HepG2 (cell line): ENCODE data around the gene FOLR2. TPM values are rescaled to one million over a fixed set of nuclear protein-coding genes. Genes with fewer than 3 reads are reported as not detected.

Experiments used
- ATAC-seq: fragments of 200-7000 bp; cut with Tn5 transposase; 3 replicates; pipeline ENCODE4 v1.9.1; 2020; ENCODE audit warnings: mild to moderate bottlenecking, moderate library complexity
- BruUV-seq: library from RNA; stranded (reverse); fragments of 400-500 nt; replicated peaks from 2 replicates; lab custom pipeline; 2021; lab: Mats Ljungman, UMichigan
- CTCF ChIA-PET: fragments of 300-600 bp; formaldehyde crosslinking; extraction: SDS; loops from one replicate; lab custom pipeline; 2021; ENCODE audit warnings: low total read pairs, inconsistent platforms, low intra/inter-chr PET ratio; lab: Yijun Ruan, JAX
- POLR2A ChIA-PET: fragments of 350-600 bp; sonication (Branson Sonifier 250); formaldehyde crosslinking; loops from one replicate; lab custom pipeline; 2020; ENCODE audit warnings: antibody characterized with exemption, inconsistent platforms; lab: Yijun Ruan, JAX
- DNase-seq: peaks from one replicate; pipeline ENCODE4 v3.0.0-alpha.2; 2015; ENCODE audit warnings: low spot score
- FAIRE-seq: peaks from 3 replicates; lab custom pipeline; 2011; peaks lifted over from hg19 to GRCh38; lab: Jason Lieb, UNC
- H2AFZ ChIP-seq: one replicate; pipeline ENCODE4 v1.6.1; 2011; ENCODE audit warnings: low read length, inconsistent platforms
- H3K27ac ChIP-seq: fragments of 300-600 bp; 3 replicates; pipeline ENCODE4 v1.8.0; 2011; ENCODE audit warnings: mixed run types, mild to moderate bottlenecking, mixed read lengths, low read length, inconsistent platforms; ENCODE audit not compliant: insufficient read depth; ENCODE audit errors: extremely low read length
- H3K27me3 ChIP-seq, 2 experiments: fragments of 200-600 bp in 1 of 2; 2 replicates in 1 of 2; 3 replicates in 1 of 2; pipeline versions ENCODE4 v1.6.0 to v1.8.0; 2011; ENCODE audit warnings: low read length in 2 of 2, mild to moderate bottlenecking in 2 of 2, moderate library complexity in 2 of 2, inconsistent platforms in 1 of 2; ENCODE audit not compliant: insufficient read depth in 2 of 2, control insufficient read depth in 1 of 2
- H3K36me3 ChIP-seq, 2 experiments: fragments of 200-600 bp in 1 of 2; replicated peaks in 1 of 2; 2 replicates in 1 of 2; 3 replicates in 1 of 2; pipeline versions ENCODE4 v1.5.1 to v1.8.0; 2011; ENCODE audit warnings: low read length in 2 of 2, inconsistent platforms in 1 of 2; ENCODE audit not compliant: insufficient read depth in 2 of 2, control insufficient read depth in 1 of 2
- H3K4me1 ChIP-seq: 2 replicates; pipeline ENCODE4 v1.5.1; 2012; ENCODE audit warnings: low read length, inconsistent platforms; ENCODE audit not compliant: insufficient read depth
- H3K4me2 ChIP-seq: 2 replicates; pipeline ENCODE4 v1.6.0; 2011; ENCODE audit warnings: low read depth, low read length, inconsistent platforms
- H3K4me3 ChIP-seq, 3 experiments: fragments of 200-600 bp in 1 of 3; sonication (generic), shearing (Covaris generic) in 1 of 3; replicated peaks in 1 of 3; 2 replicates each; pipeline ENCODE4 v1.5.1; 2011 to 2016; ENCODE audit warnings: low read length in 3 of 3, inconsistent platforms in 2 of 3, low read depth in 2 of 3, mild to moderate bottlenecking in 2 of 3, control low read depth in 1 of 3, mixed read lengths in 1 of 3; ENCODE audit not compliant: insufficient read depth in 1 of 3
- H3K79me2 ChIP-seq: one replicate; pipeline ENCODE4 v1.6.1; 2011; ENCODE audit warnings: low read length, inconsistent platforms; ENCODE audit not compliant: insufficient read depth
- H3K9ac ChIP-seq: 2 replicates; pipeline ENCODE4 v1.6.0; 2011; ENCODE audit warnings: mild to moderate bottlenecking, low read depth, low read length, inconsistent platforms; ENCODE audit not compliant: insufficient read depth
- H3K9me3 ChIP-seq: 2 replicates; pipeline ENCODE4 v1.5.1; 2012; ENCODE audit warnings: mild to moderate bottlenecking, low read length
- H4K20me1 ChIP-seq: 2 replicates; pipeline ENCODE4 v1.6.0; 2011; ENCODE audit warnings: inconsistent platforms, mild to moderate bottlenecking, low read length, moderate library complexity; ENCODE audit not compliant: insufficient read depth
- CHD4 ChIP-seq: fragments of 200-600 bp; sonication (generic); IDR thresholded peaks from 2 replicates; pipeline ENCODE4 v1.7.0; 2017; ENCODE audit warnings: mild to moderate bottlenecking, low read length, borderline replicate concordance
- NR2C2 ChIP-seq: sonication (generic); formaldehyde crosslinking; IDR thresholded peaks from 2 replicates; pipeline ENCODE4 v1.4.0; 2020; ENCODE audit warnings: missing genetic modification reagents, mild to moderate bottlenecking, moderate library complexity, borderline replicate concordance
- RBAK ChIP-seq: sonication (generic); formaldehyde crosslinking; IDR thresholded peaks from 2 replicates; pipeline ENCODE4 v1.5.1; 2020; ENCODE audit warnings: mild to moderate bottlenecking, missing genetic modification reagents
- SOX13 ChIP-seq, 3 experiments: fragments of 450-650 bp in 1 of 3; sonication (generic) in 1 of 3; formaldehyde crosslinking in 1 of 3; IDR thresholded peaks in 2 of 3; conservative IDR thresholded peaks in 1 of 3; 2 replicates each; pipeline versions ENCODE4 v1.5.0 to v1.6.1; 2016 to 2020; ENCODE audit warnings: antibody characterized with exemption in 1 of 3, mild to moderate bottlenecking in 1 of 3, missing compliant biosample characterization in 1 of 3, missing genetic modification reagents in 1 of 3, moderate library complexity in 1 of 3
- ZC3H13 ChIP-seq: sonication (generic); formaldehyde crosslinking; IDR thresholded peaks from 2 replicates; pipeline ENCODE4 v1.8.1; 2023; ENCODE audit warnings: mild to moderate bottlenecking, missing genetic modification reagents, moderate library complexity
- ZFP1 ChIP-seq: IDR thresholded peaks from 2 replicates; pipeline ENCODE4 v1.6.1; 2016
- ZFP36L2 ChIP-seq: sonication (generic); formaldehyde crosslinking; IDR thresholded peaks from 2 replicates; pipeline ENCODE4 v1.4.0; 2020; ENCODE audit warnings: missing genetic modification reagents
- ZNF263 ChIP-seq: sonication (generic); formaldehyde crosslinking; IDR thresholded peaks from 2 replicates; pipeline ENCODE4 v1.4.0; 2020; ENCODE audit warnings: missing genetic modification reagents
- ZNF337 ChIP-seq: sonication (generic); formaldehyde crosslinking; IDR thresholded peaks from 2 replicates; pipeline ENCODE4 v1.5.1; 2020; ENCODE audit warnings: missing genetic modification reagents, low read depth, mild to moderate bottlenecking, borderline replicate concordance
- ZNF709 ChIP-seq: sonication (generic); formaldehyde crosslinking; IDR thresholded peaks from 2 replicates; pipeline ENCODE4 v1.5.0; 2020; ENCODE audit warnings: mild to moderate bottlenecking, missing genetic modification reagents
- ZSCAN22 ChIP-seq: sonication (generic); formaldehyde crosslinking; IDR thresholded peaks from 2 replicates; pipeline ENCODE4 v1.4.0; 2020; ENCODE audit warnings: mild to moderate bottlenecking, missing genetic modification reagents
- WGBS: methylation state at CpG from one replicate; pipeline ENCODE4 v1.1.6; 2017; ENCODE audit warnings: low lambda C conversion rate; 5-methylcytosine and 5-hydroxymethylcytosine counted together
- in situ Hi-C: cut with HindIII; loops from 2 replicates; pipeline ENCODE4 v1.10.0; 2017; ENCODE audit warnings: low pct_unique_long_range_greater_than_20kb; ENCODE audit not compliant: extremely low pct_ligation_motif_present
- intact Hi-C: fragments of 100-400 bp; cut with micrococcal nuclease; formaldehyde crosslinking; loops from one replicate; pipeline ENCODE4 v1.10.0; 2022; ENCODE audit not compliant: unreplicated experiment
- polyA plus RNA-seq, 8 experiments: library from polyadenylated mRNA; depleted of rRNA in 3 of 8; stranded (reverse) in 7 of 8; unstranded in 1 of 8; fragments of >200 nt; fragmentation: Illumina TruSeq in 4 of 8; extraction: Trizol in 4 of 8; gene quantifications; 2 replicates each; pipeline versions ENCODE4 v1.2.1 to v1.2.3, GENCODE V29; 2011 to 2016; ENCODE audit warnings: low read depth in 4 of 8, missing spikeins in 1 of 8, mixed read lengths in 1 of 8; ENCODE audit not compliant: insufficient read depth in 1 of 8
- total RNA-seq, 5 experiments: library from RNA; depleted of rRNA; stranded (reverse); fragments of >200 nt; fragmentation: Illumina TruSeq; extraction: Trizol; gene quantifications; 2 replicates each; pipeline ENCODE4 v1.2.3, GENCODE V29; 2016; ENCODE audit warnings: low read depth in 1 of 5
- TF ChIP-seq, protein P1 (sequence below): sonication (generic); formaldehyde crosslinking; IDR thresholded peaks from 2 replicates; pipeline ENCODE4 v1.4.0; 2020; ENCODE audit warnings: mild to moderate bottlenecking, missing genetic modification reagents, borderline replicate concordance
- TF ChIP-seq, protein P2 (sequence below): IDR thresholded peaks from 2 replicates; pipeline ENCODE4 v1.6.1; 2016; ENCODE audit warnings: low read depth, control low read depth
- TF ChIP-seq, protein P3 (sequence below): sonication (generic); formaldehyde crosslinking; IDR thresholded peaks from 2 replicates; pipeline ENCODE4 v1.5.1; 2020; ENCODE audit warnings: mild to moderate bottlenecking, moderate library complexity, missing genetic modification reagents

The FOLR2 gene
- total and polyA plus RNA-seq, 2 of the 13 experiments (the other 11 are each of a cell fraction or from before 2014, with no cell fraction given), result 0.09 TPM; not detected in 1

DNA sequence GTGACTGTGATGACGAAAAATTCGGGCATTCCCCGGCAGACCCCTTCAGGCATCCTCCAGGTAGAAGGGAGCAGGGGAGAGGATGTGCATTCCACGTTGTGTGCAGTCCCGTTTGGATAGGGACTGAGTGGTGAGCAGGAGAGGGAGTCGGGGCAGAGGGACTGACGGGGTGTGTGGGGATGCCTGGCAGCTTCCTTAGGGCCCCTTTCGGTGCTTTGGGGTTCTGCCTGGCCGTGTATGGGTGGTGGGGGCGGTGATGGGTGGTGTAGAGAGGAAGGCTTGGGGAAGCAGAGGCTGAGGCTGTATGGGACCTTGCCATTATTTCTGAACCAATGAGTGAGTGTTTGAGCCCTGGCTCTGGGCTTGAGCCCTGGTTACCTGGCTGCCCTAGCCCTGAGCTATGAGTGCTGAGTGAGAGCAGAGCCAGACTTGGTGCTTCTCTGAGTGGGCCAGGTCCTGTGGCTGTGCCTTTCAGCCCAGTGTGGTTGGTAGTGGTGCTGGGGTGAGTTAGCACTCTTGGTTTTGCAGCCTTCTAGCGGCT lies 8.9 kb downstream of the FOLR2 start (continued):
- no peak for TF ChIP-seq CHD4

DNA sequence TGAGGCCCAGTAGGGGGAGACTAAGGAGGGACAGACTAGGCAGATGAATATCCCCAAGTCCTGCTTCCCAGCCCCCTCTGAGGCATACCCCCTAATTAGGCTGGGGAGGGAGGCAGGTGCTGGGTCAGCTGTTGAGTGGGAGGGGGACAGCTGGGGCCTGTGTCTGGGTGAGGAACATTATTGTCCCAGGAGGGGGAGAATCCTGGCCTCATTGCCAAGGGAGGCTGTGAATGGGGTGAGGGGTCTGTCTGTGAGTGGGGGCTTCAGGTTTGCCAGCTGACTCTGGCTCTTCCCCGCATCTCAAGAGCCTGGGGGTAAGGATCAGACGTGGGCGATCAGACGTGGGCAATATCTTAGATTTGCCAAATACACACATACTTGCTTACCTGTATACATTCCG lies 10.1 kb downstream of the FOLR2 start:
- FAIRE-seq (no peak), DNase-seq (no peak), ATAC-seq (no peak)
- Histone ChIP-seq H3K4me3 (no peak overlapping the region), H3K9ac (no peak overlapping the region), H4K20me1 (no peaks in the 10 kb centered on the region), H3K27ac (no peak overlapping the region), H2AFZ (no peak overlapping the region), H3K27me3 (no peaks in the 10 kb centered on the region; a peak in 1 of 5 replicates), H3K4me2 (no peak overlapping the region), H3K9me3 (no peaks in the 10 kb centered on the region), H3K4me1 (peaks cover 29% of the 10 kb centered on the region), H3K79me2 (peaks cover 7% of the 10 kb centered on the region), H3K36me3 (peaks cover 7 to 25% of the 10 kb centered on the region in 2 experiments; a peak in 4 of 5 replicates)
- WGBS, result 100% methylated on average over 5 of the region's 5 CpGs
- ChIA-PET CTCF (no interaction called here), POLR2A (interaction anchor here (1.1 kb wide), 1 partner anchor 10 kb away, joined by 4 read pairs; no protein-coding TSS in a partner anchor)
- intact Hi-C loops (no loop called here), in situ Hi-C loops (no loop called here)
- BruUV-seq, result no TSS peak
- TF ChIP-seq, protein P1, sequence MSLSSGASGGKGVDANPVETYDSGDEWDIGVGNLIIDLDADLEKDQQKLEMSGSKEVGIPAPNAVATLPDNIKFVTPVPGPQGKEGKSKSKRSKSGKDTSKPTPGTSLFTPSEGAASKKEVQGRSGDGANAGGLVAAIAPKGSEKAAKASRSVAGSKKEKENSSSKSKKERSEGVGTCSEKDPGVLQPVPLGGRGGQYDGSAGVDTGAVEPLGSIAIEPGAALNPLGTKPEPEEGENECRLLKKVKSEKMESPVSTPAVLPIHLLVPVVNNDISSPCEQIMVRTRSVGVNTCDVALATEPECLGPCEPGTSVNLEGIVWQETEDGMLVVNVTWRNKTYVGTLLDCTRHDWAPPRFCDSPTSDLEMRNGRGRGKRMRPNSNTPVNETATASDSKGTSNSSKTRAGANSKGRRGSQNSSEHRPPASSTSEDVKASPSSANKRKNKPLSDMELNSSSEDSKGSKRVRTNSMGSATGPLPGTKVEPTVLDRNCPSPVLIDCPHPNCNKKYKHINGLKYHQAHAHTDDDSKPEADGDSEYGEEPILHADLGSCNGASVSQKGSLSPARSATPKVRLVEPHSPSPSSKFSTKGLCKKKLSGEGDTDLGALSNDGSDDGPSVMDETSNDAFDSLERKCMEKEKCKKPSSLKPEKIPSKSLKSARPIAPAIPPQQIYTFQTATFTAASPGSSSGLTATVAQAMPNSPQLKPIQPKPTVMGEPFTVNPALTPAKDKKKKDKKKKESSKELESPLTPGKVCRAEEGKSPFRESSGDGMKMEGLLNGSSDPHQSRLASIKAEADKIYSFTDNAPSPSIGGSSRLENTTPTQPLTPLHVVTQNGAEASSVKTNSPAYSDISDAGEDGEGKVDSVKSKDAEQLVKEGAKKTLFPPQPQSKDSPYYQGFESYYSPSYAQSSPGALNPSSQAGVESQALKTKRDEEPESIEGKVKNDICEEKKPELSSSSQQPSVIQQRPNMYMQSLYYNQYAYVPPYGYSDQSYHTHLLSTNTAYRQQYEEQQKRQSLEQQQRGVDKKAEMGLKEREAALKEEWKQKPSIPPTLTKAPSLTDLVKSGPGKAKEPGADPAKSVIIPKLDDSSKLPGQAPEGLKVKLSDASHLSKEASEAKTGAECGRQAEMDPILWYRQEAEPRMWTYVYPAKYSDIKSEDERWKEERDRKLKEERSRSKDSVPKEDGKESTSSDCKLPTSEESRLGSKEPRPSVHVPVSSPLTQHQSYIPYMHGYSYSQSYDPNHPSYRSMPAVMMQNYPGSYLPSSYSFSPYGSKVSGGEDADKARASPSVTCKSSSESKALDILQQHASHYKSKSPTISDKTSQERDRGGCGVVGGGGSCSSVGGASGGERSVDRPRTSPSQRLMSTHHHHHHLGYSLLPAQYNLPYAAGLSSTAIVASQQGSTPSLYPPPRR, result no peak
- no peak for TF ChIP-seq ZC3H13
- TF ChIP-seq, protein P2, sequence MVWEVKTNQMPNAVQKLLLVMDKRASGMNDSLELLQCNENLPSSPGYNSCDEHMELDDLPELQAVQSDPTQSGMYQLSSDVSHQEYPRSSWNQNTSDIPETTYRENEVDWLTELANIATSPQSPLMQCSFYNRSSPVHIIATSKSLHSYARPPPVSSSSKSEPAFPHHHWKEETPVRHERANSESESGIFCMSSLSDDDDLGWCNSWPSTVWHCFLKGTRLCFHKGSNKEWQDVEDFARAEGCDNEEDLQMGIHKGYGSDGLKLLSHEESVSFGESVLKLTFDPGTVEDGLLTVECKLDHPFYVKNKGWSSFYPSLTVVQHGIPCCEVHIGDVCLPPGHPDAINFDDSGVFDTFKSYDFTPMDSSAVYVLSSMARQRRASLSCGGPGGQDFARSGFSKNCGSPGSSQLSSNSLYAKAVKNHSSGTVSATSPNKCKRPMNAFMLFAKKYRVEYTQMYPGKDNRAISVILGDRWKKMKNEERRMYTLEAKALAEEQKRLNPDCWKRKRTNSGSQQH (CRISPR knock-in tag), result no peak
- TF ChIP-seq ZNF263 (CRISPR knock-in tag), result no peak
- TF ChIP-seq, protein P3, sequence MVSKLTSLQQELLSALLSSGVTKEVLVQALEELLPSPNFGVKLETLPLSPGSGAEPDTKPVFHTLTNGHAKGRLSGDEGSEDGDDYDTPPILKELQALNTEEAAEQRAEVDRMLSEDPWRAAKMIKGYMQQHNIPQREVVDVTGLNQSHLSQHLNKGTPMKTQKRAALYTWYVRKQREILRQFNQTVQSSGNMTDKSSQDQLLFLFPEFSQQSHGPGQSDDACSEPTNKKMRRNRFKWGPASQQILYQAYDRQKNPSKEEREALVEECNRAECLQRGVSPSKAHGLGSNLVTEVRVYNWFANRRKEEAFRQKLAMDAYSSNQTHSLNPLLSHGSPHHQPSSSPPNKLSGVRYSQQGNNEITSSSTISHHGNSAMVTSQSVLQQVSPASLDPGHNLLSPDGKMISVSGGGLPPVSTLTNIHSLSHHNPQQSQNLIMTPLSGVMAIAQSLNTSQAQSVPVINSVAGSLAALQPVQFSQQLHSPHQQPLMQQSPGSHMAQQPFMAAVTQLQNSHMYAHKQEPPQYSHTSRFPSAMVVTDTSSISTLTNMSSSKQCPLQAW (CRISPR knock-in tag), result no peak
- no peak for TF ChIP-seq ZNF709 (CRISPR knock-in tag)
- no peak for TF ChIP-seq SOX13 (IDR thresholded peaks at IDR 0.05)
- TF ChIP-seq SOX13 (CRISPR knock-in tag; conservative IDR thresholded peaks at IDR 0.05 in 1 of 2, IDR thresholded peaks at IDR 0.05 in 1 of 2), result no peak
- no peak for TF ChIP-seq ZNF337 (CRISPR knock-in tag)
- no peak for TF ChIP-seq ZFP36L2
- no peak for TF ChIP-seq ZSCAN22 (CRISPR knock-in tag)
- no peak for TF ChIP-seq RBAK (CRISPR knock-in tag)
- no peak for TF ChIP-seq NR2C2
- no peak for TF ChIP-seq ZFP1 (CRISPR knock-in tag)
